Kidney (tissue), 14 donors: Measurements from ENCODE around the gene DNMT1. TPM values are rescaled to one million over a fixed set of nuclear protein-coding genes. Genes with fewer than 3 reads are reported as not detected.

ENCODE experiments used
- DNase-seq, 5 donors: peaks; one replicate each; pipeline ENCODE4 v3.0.0-alpha.2; 2013 to 2020
- FAIRE-seq: peaks from 2 replicates; lab custom pipeline; 2012; peaks lifted over from hg19 to GRCh38; lab: Jason Lieb, UNC
- H3K27ac ChIP-seq, 2 donors: one replicate each; pipeline ENCODE4 v1.7.0; 2013; ENCODE audit warnings: low read depth in 2 of 2, low read length in 2 of 2, inconsistent platforms in 1 of 2
- H3K27me3 ChIP-seq: one replicate; pipeline ENCODE4 v1.7.1; 2013; ENCODE audit warnings: low read length, inconsistent platforms; ENCODE audit not compliant: control insufficient read depth, insufficient read depth
- H3K36me3 ChIP-seq, 3 donors: one replicate each; pipeline versions ENCODE4 v1.7.0 to v1.7.1; 2013; ENCODE audit warnings: low read length in 3 of 3, control low read depth in 1 of 3, inconsistent platforms in 1 of 3; ENCODE audit not compliant: insufficient read depth in 3 of 3, control insufficient read depth in 2 of 3
- H3K4me1 ChIP-seq, 3 donors: one replicate each; pipeline versions ENCODE4 v1.7.0 to v1.7.1; 2013; ENCODE audit warnings: low read length in 3 of 3, inconsistent platforms in 1 of 3, low read depth in 1 of 3; ENCODE audit not compliant: control insufficient read depth in 2 of 3, insufficient read depth in 2 of 3
- H3K4me3 ChIP-seq, 3 donors: one replicate each; pipeline versions ENCODE4 v1.7.0 to v1.8.1; 2013; ENCODE audit warnings: low read length in 3 of 3, control low read depth in 1 of 3, inconsistent platforms in 1 of 3
- H3K9ac ChIP-seq, 3 donors: one replicate each; pipeline versions ENCODE4 v1.7.0 to v1.7.1; 2013; ENCODE audit warnings: low read length in 3 of 3, control low read depth in 1 of 3, inconsistent platforms in 1 of 3
- H3K9me3 ChIP-seq, 3 donors: one replicate each; pipeline versions ENCODE4 v1.7.0 to v1.7.1; 2013; ENCODE audit warnings: low read length in 3 of 3, control low read depth in 1 of 3, inconsistent platforms in 1 of 3; ENCODE audit not compliant: control insufficient read depth in 2 of 3, insufficient read depth in 1 of 3
- intact Hi-C: fragments of 100-400 bp; cut with DNase I; formaldehyde crosslinking; loops from one replicate; pipeline ENCODE4 v1.11.1; 2022
- polyA plus RNA-seq: library from polyadenylated mRNA; stranded (reverse); fragments of 350-450 nt; fragmentation: Illumina TruSeq; extraction: RNeasy Lipid Tissue Mini Kit (QIAGEN cat#74804); gene quantifications from one replicate; pipeline ENCODE4 v1.2.3, GENCODE V29; 2014; ENCODE audit warnings: low read depth, low replicate concordance; ENCODE audit not compliant: insufficient read depth
- total RNA-seq: library from RNA; stranded (reverse); fragmentation: NEBNext Ultra II Directional; extraction: Animal tissue kit (Norgen Biotek cat#: 25700); gene quantifications from one replicate; pipeline ENCODE4 v1.2.1, GENCODE V29; 2021
- TF ChIP-seq, protein P1 (sequence below): IDR thresholded peaks from 3 replicates; pipeline ENCODE4 v1.5.1; 2012; ENCODE audit warnings: mild to moderate bottlenecking, moderate library complexity, borderline replicate concordance; ENCODE audit not compliant: insufficient read depth; ENCODE audit errors: extremely low read depth
- donor health status: control.
- donor health status: control.
- donor health status: control.
- donor health status: control.
- donor health status: control.
- donor health status: DM: yes; HTN: yes; CAD: no.
- donor health status: Normal renal cell carcinoma (clear cell type).

Gene DNMT1
- total and polyA plus RNA-seq, 2 donors from 2014 or later, result 15.3 to 64.6 TPM

- Histone ChIP-seq H3K4me3 (no peak overlapping the region), H3K4me1 (peaks cover 0 to 5% (median 0%) of the 10 kb centered on the region in 3 donors), H3K27ac (no peak overlapping the region), H3K27me3 (no peaks in the 10 kb centered on the region), H3K9ac (no peak overlapping the region), H3K36me3 (peaks cover 2 to 24% (median 13%) of the 10 kb centered on the region in 3 donors), H3K9me3 (no peaks in the 10 kb centered on the region)
- DNase-seq, result no peak
- intact Hi-C loops, result no loop called here
- TF ChIP-seq, protein P1, sequence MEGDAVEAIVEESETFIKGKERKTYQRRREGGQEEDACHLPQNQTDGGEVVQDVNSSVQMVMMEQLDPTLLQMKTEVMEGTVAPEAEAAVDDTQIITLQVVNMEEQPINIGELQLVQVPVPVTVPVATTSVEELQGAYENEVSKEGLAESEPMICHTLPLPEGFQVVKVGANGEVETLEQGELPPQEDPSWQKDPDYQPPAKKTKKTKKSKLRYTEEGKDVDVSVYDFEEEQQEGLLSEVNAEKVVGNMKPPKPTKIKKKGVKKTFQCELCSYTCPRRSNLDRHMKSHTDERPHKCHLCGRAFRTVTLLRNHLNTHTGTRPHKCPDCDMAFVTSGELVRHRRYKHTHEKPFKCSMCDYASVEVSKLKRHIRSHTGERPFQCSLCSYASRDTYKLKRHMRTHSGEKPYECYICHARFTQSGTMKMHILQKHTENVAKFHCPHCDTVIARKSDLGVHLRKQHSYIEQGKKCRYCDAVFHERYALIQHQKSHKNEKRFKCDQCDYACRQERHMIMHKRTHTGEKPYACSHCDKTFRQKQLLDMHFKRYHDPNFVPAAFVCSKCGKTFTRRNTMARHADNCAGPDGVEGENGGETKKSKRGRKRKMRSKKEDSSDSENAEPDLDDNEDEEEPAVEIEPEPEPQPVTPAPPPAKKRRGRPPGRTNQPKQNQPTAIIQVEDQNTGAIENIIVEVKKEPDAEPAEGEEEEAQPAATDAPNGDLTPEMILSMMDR, result no peak
- no peak for FAIRE-seq
Observed at GRCh38 chr19:10110972-10111317, 83.8 kb downstream of the DNMT1 start.

DNA sequence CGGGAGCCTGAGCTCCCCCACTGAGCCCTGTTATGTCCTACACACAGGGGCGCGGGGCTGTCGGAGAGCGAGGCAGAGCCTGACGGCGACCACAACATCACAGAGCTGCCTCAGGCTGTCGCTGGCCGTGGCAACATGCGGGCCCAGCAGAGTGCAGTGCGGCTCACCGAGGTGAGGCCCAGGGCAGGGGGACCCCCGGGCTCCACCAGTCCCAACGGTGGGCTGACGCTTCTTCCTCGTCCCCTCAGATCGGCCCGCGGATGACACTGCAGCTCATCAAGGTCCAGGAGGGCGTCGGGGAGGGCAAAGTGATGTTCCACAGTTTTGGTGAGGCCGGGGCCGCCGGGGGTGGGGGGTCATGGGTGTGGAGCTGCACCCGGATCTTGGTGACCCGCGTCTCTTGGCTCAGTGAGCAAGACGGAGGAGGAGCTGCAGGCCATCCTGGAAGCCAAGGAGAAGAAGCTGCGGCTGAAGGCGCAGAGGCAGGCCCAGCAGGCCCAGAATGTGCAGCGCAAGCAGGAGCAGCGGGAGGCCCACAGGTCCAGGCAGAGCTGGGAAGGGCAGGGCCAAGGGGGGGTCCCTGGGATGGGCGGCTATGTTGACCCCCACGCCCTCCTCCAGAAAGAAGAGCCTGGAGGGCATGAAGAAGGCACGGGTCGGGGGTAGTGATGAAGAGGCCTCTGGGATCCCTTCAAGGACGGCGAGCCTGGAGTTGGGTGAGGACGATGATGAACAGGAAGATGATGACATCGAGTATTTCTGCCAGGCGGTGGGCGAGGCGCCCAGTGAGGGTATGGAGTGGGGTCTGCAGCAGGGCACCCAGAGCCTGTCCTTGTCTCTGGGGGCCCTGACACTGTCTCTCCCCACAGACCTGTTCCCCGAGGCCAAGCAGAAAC, 84.4 kb downstream of the DNMT1 start:
- H3K4me3 ChIP-seq, result no peak overlapping the region
- no peak overlapping the region for H3K27ac ChIP-seq
- H3K9me3 ChIP-seq, result no peaks in the 10 kb centered on the region
- TF ChIP-seq, protein P1, result no peak
- intact Hi-C loops, result no loop called here
- FAIRE-seq, result no peak
- peak in 1 of 5 donors; percentile 40 for DNase-seq
- no peak overlapping the region for H3K9ac ChIP-seq
- peaks cover 2 to 24% (median 11%) of the 10 kb centered on the region in 3 donors for H3K36me3 ChIP-seq
- no peaks in the 10 kb centered on the region for H3K27me3 ChIP-seq
- peaks cover 0 to 8% (median 0%) of the 10 kb centered on the region in 3 donors for H3K4me1 ChIP-seq

DNA sequence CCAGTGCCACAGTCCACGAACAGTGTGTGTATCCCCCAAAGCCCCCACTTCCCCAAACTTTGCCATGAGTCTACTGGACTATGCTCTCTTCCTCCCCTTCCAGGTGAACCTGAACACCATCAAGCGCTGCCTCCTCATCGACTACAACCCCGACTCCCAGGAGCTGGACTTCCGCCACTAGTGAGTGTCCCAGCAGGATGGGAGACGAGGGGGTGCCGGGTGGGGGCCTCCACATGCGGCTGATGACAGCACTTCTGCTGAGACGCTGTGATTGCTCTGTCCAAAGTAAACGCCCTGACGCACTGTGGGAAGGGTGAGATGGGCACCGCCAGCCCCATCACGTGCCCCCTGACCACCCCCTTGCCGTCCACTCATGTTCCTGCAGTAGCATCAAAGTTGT, 85.2 kb downstream of the DNMT1 start:
- Histone ChIP-seq H3K4me1 (peaks cover 0 to 8% (median 0%) of the 10 kb centered on the region in 3 donors), H3K27ac (no peak overlapping the region), H3K36me3 (peaks cover 2 to 24% (median 11%) of the 10 kb centered on the region in 3 donors), H3K4me3 (no peak overlapping the region), H3K9ac (no peak overlapping the region), H3K9me3 (no peaks in the 10 kb centered on the region), H3K27me3 (no peaks in the 10 kb centered on the region)
- DNase-seq (peak in 1 of 5 donors; percentile 39), FAIRE-seq (no peak)
- TF ChIP-seq, protein P1, result no peak
- intact Hi-C loops, result no loop called here
